HepG2 (cell line): ENCODE data around the gene EPHA1. TPM values are rescaled to one million over a fixed set of nuclear protein-coding genes. Genes with fewer than 3 reads are reported as not detected.
A peak's percentile ranks its signal among the peaks of the same experiment; 100 is the strongest.

Experiments
- ATAC-seq: fragments of 200-7000 bp; cut with Tn5 transposase; 3 replicates; pipeline ENCODE4 v1.9.1; 2020; ENCODE audit warnings: mild to moderate bottlenecking, moderate library complexity
- BruUV-seq: library from RNA; stranded (reverse); fragments of 400-500 nt; replicated peaks from 2 replicates; lab custom pipeline; 2021; lab: Mats Ljungman, UMichigan
- CTCF ChIA-PET: fragments of 300-600 bp; formaldehyde crosslinking; extraction: SDS; loops from one replicate; lab custom pipeline; 2021; ENCODE audit warnings: low total read pairs, inconsistent platforms, low intra/inter-chr PET ratio; lab: Yijun Ruan, JAX
- POLR2A ChIA-PET: fragments of 350-600 bp; sonication (Branson Sonifier 250); formaldehyde crosslinking; loops from one replicate; lab custom pipeline; 2020; ENCODE audit warnings: antibody characterized with exemption, inconsistent platforms; lab: Yijun Ruan, JAX
- DNase-seq: peaks from one replicate; pipeline ENCODE4 v3.0.0-alpha.2; 2015; ENCODE audit warnings: low spot score
- FAIRE-seq: peaks from 3 replicates; lab custom pipeline; 2011; peaks lifted over from hg19 to GRCh38; lab: Jason Lieb, UNC
- H2AFZ ChIP-seq: one replicate; pipeline ENCODE4 v1.6.1; 2011; ENCODE audit warnings: low read length, inconsistent platforms
- H3K27ac ChIP-seq: fragments of 300-600 bp; 3 replicates; pipeline ENCODE4 v1.8.0; 2011; ENCODE audit warnings: mixed run types, mild to moderate bottlenecking, mixed read lengths, low read length, inconsistent platforms; ENCODE audit not compliant: insufficient read depth; ENCODE audit errors: extremely low read length
- H3K27me3 ChIP-seq, 2 experiments: fragments of 200-600 bp in 1 of 2; 2 replicates in 1 of 2; 3 replicates in 1 of 2; pipeline versions ENCODE4 v1.6.0 to v1.8.0; 2011; ENCODE audit warnings: low read length in 2 of 2, mild to moderate bottlenecking in 2 of 2, moderate library complexity in 2 of 2, inconsistent platforms in 1 of 2; ENCODE audit not compliant: insufficient read depth in 2 of 2, control insufficient read depth in 1 of 2
- H3K36me3 ChIP-seq, 2 experiments: fragments of 200-600 bp in 1 of 2; replicated peaks in 1 of 2; 2 replicates in 1 of 2; 3 replicates in 1 of 2; pipeline versions ENCODE4 v1.5.1 to v1.8.0; 2011; ENCODE audit warnings: low read length in 2 of 2, inconsistent platforms in 1 of 2; ENCODE audit not compliant: insufficient read depth in 2 of 2, control insufficient read depth in 1 of 2
- H3K4me1 ChIP-seq: 2 replicates; pipeline ENCODE4 v1.5.1; 2012; ENCODE audit warnings: low read length, inconsistent platforms; ENCODE audit not compliant: insufficient read depth
- H3K4me2 ChIP-seq: 2 replicates; pipeline ENCODE4 v1.6.0; 2011; ENCODE audit warnings: low read depth, low read length, inconsistent platforms
- H3K4me3 ChIP-seq, 3 experiments: fragments of 200-600 bp in 1 of 3; sonication (generic), shearing (Covaris generic) in 1 of 3; replicated peaks in 1 of 3; 2 replicates each; pipeline ENCODE4 v1.5.1; 2011 to 2016; ENCODE audit warnings: low read length in 3 of 3, inconsistent platforms in 2 of 3, low read depth in 2 of 3, mild to moderate bottlenecking in 2 of 3, control low read depth in 1 of 3, mixed read lengths in 1 of 3; ENCODE audit not compliant: insufficient read depth in 1 of 3
- H3K79me2 ChIP-seq: one replicate; pipeline ENCODE4 v1.6.1; 2011; ENCODE audit warnings: low read length, inconsistent platforms; ENCODE audit not compliant: insufficient read depth
- H3K9ac ChIP-seq: 2 replicates; pipeline ENCODE4 v1.6.0; 2011; ENCODE audit warnings: mild to moderate bottlenecking, low read depth, low read length, inconsistent platforms; ENCODE audit not compliant: insufficient read depth
- H3K9me3 ChIP-seq: 2 replicates; pipeline ENCODE4 v1.5.1; 2012; ENCODE audit warnings: mild to moderate bottlenecking, low read length
- H4K20me1 ChIP-seq: 2 replicates; pipeline ENCODE4 v1.6.0; 2011; ENCODE audit warnings: inconsistent platforms, mild to moderate bottlenecking, low read length, moderate library complexity; ENCODE audit not compliant: insufficient read depth
- KLF9 ChIP-seq: IDR thresholded peaks from 2 replicates; pipeline ENCODE4 v1.6.1; 2016; ENCODE audit warnings: low read depth
- ZFP36L2 ChIP-seq: sonication (generic); formaldehyde crosslinking; IDR thresholded peaks from 2 replicates; pipeline ENCODE4 v1.4.0; 2020; ENCODE audit warnings: missing genetic modification reagents
- ZNF143 ChIP-seq: sonication (generic); formaldehyde crosslinking; IDR thresholded peaks from 2 replicates; pipeline ENCODE4 v1.4.0; 2020; ENCODE audit warnings: missing genetic modification reagents
- ZNF430 ChIP-seq: sonication (generic); formaldehyde crosslinking; IDR thresholded peaks from 2 replicates; pipeline ENCODE4 v1.9.0; 2021; ENCODE audit warnings: mild to moderate bottlenecking, missing genetic modification reagents
- ZNF570 ChIP-seq: sonication (generic); formaldehyde crosslinking; IDR thresholded peaks from 2 replicates; pipeline ENCODE4 v1.4.0; 2020; ENCODE audit warnings: mild to moderate bottlenecking, missing genetic modification reagents, borderline replicate concordance
- ZNF598 ChIP-seq: sonication (generic); formaldehyde crosslinking; IDR thresholded peaks from 2 replicates; pipeline ENCODE4 v1.5.1; 2020; ENCODE audit warnings: mild to moderate bottlenecking, missing genetic modification reagents, borderline replicate concordance
- ZNF605 ChIP-seq: sonication (generic); formaldehyde crosslinking; IDR thresholded peaks from 2 replicates; pipeline ENCODE4 v1.8.0; 2022; ENCODE audit warnings: mild to moderate bottlenecking, missing genetic modification reagents
- WGBS: methylation state at CpG from one replicate; pipeline ENCODE4 v1.1.6; 2017; ENCODE audit warnings: low lambda C conversion rate; 5-methylcytosine and 5-hydroxymethylcytosine counted together
- in situ Hi-C: cut with HindIII; loops from 2 replicates; pipeline ENCODE4 v1.10.0; 2017; ENCODE audit warnings: low pct_unique_long_range_greater_than_20kb; ENCODE audit not compliant: extremely low pct_ligation_motif_present
- intact Hi-C: fragments of 100-400 bp; cut with micrococcal nuclease; formaldehyde crosslinking; loops from one replicate; pipeline ENCODE4 v1.10.0; 2022; ENCODE audit not compliant: unreplicated experiment
- polyA plus RNA-seq, 8 experiments: library from polyadenylated mRNA; depleted of rRNA in 3 of 8; stranded (reverse) in 7 of 8; unstranded in 1 of 8; fragments of >200 nt; fragmentation: Illumina TruSeq in 4 of 8; extraction: Trizol in 4 of 8; gene quantifications; 2 replicates each; pipeline versions ENCODE4 v1.2.1 to v1.2.3, GENCODE V29; 2011 to 2016; ENCODE audit warnings: low read depth in 4 of 8, missing spikeins in 1 of 8, mixed read lengths in 1 of 8; ENCODE audit not compliant: insufficient read depth in 1 of 8
- total RNA-seq, 5 experiments: library from RNA; depleted of rRNA; stranded (reverse); fragments of >200 nt; fragmentation: Illumina TruSeq; extraction: Trizol; gene quantifications; 2 replicates each; pipeline ENCODE4 v1.2.3, GENCODE V29; 2016; ENCODE audit warnings: low read depth in 1 of 5
- TF ChIP-seq, protein P1 (sequence below): sonication (generic); formaldehyde crosslinking; IDR thresholded peaks from 2 replicates; pipeline ENCODE4 v1.4.0; 2020; ENCODE audit warnings: mild to moderate bottlenecking, missing genetic modification reagents
- TF ChIP-seq, protein P2 (sequence below): sonication (generic); formaldehyde crosslinking; IDR thresholded peaks from 2 replicates; pipeline ENCODE4 v1.4.0; 2020; ENCODE audit warnings: mild to moderate bottlenecking, missing genetic modification reagents
- TF ChIP-seq, protein P3 (sequence below): sonication (generic); formaldehyde crosslinking; IDR thresholded peaks from 2 replicates; pipeline ENCODE4 v1.9.0; 2021; ENCODE audit warnings: mild to moderate bottlenecking, missing genetic modification reagents
- TF ChIP-seq, protein P4 (sequence below): sonication (generic); formaldehyde crosslinking; IDR thresholded peaks from 2 replicates; pipeline ENCODE4 v1.4.0; 2020; ENCODE audit warnings: missing genetic modification reagents

Gene EPHA1
- total and polyA plus RNA-seq, 2 of the 13 experiments (the other 11 are each of a cell fraction or from before 2014, with no cell fraction given): 4.6 to 17.1 TPM

DNA sequence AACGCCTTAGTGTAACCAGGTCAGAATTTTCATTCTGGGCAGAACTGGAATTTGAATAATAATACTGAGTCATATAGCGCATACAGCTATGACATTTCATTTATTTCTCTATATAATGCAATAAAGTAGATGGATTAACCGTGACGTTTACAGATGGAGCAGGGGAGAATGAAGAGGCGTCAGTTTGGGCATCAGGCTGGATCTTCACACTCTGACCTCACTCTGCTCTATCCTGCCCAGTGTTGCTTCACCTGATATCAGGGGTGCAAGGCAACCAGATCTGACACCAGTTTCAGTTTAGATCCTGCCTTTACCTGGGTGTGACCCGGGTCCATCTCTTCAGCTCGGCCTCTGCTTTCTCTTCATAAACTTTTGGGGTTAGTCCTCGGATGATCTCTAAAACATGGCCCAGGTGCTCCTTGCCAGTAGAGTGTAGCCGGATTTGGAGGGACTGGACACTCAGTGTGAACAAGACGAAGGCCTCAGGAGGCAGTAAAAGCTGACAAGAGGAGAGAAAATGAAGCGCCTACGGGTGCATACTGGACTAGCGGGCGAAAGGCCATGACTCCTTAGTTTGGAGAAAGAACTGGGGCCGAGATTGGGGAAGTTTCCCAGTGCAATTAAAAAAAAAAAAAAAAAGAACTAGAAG lies 28.9 kb downstream of the EPHA1 start:
- H3K4me1 ChIP-seq: peaks cover 47% of the 10 kb centered on the region
- H3K27ac ChIP-seq: peak overlapping the region; percentile 13
- H3K9ac ChIP-seq: peak overlapping the region; percentile 88; the same call in 1 of the 2 replicates
- H4K20me1 ChIP-seq: peaks cover 5% of the 10 kb centered on the region; the same call in 1 of the 2 replicates
- no peaks in the 10 kb centered on the region for H3K9me3 ChIP-seq
- intact Hi-C loops: loop anchor here (1.0 to 2.0 kb wide), 3 partner anchors 29 to 95 kb away; partner anchors contain the start of genes EPHA1 and TMEM139
- no peak for DNase-seq
- POLR2A ChIA-PET: interaction anchor here (0.8 to 2.2 kb wide), 6 partner anchors 11 to 116 kb away, joined by 3 to 17 read pairs (median 10); partner anchors contain the start of genes CASP2, EPHA1 and GSTK1
- H3K36me3 ChIP-seq: no peaks in the 10 kb centered on the region
- peak overlapping the region; percentile 81 for H3K4me2 ChIP-seq
- CTCF ChIA-PET: interaction anchor here (2.8 kb wide), 1 partner anchor 37 kb away, joined by 24 read pairs; no protein-coding TSS in a partner anchor
- ATAC-seq: peak; percentile 4
- BruUV-seq: TSS peak; percentile 74
- H3K27me3 ChIP-seq: no peaks in the 10 kb centered on the region
- in situ Hi-C loops: loop anchor here (5.0 to 25.0 kb wide), 2 partner anchors 38 to 533 kb away; partner anchors contain the start of gene TCAF1
- 43% methylated on average over 13 of the region's 15 CpGs for WGBS
- no peak for FAIRE-seq
- no peak overlapping the region for H2AFZ ChIP-seq
- peak overlapping the region; percentile 94 to 98 (median 98); a peak in 5 of 6 replicates for H3K4me3 ChIP-seq
- peaks cover 12% of the 10 kb centered on the region for H3K79me2 ChIP-seq
- TF ChIP-seq ZNF430 (CRISPR knock-in tag) (no peak), ZNF570 (CRISPR knock-in tag) (no peak), KLF9 (no peak), ZFP36L2 (no peak), ZNF143 (no peak), ZNF605 (0 out of 2 replicates have a peak, but pooled peaks have one; percentile 5), ZNF598 (no peak)
- TF ChIP-seq, protein P1, sequence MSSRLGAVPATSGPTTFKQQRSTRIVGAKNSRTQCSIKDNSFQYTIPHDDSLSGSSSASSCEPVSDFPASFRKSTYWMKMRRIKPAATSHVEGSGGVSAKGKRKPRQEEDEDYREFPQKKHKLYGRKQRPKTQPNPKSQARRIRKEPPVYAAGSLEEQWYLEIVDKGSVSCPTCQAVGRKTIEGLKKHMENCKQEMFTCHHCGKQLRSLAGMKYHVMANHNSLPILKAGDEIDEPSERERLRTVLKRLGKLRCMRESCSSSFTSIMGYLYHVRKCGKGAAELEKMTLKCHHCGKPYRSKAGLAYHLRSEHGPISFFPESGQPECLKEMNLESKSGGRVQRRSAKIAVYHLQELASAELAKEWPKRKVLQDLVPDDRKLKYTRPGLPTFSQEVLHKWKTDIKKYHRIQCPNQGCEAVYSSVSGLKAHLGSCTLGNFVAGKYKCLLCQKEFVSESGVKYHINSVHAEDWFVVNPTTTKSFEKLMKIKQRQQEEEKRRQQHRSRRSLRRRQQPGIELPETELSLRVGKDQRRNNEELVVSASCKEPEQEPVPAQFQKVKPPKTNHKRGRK (CRISPR knock-in tag): peak; percentile 65; the same call in 1 of the 2 replicates
- TF ChIP-seq, protein P2, sequence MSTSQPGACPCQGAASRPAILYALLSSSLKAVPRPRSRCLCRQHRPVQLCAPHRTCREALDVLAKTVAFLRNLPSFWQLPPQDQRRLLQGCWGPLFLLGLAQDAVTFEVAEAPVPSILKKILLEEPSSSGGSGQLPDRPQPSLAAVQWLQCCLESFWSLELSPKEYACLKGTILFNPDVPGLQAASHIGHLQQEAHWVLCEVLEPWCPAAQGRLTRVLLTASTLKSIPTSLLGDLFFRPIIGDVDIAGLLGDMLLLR: no peak
- TF ChIP-seq, protein P3, sequence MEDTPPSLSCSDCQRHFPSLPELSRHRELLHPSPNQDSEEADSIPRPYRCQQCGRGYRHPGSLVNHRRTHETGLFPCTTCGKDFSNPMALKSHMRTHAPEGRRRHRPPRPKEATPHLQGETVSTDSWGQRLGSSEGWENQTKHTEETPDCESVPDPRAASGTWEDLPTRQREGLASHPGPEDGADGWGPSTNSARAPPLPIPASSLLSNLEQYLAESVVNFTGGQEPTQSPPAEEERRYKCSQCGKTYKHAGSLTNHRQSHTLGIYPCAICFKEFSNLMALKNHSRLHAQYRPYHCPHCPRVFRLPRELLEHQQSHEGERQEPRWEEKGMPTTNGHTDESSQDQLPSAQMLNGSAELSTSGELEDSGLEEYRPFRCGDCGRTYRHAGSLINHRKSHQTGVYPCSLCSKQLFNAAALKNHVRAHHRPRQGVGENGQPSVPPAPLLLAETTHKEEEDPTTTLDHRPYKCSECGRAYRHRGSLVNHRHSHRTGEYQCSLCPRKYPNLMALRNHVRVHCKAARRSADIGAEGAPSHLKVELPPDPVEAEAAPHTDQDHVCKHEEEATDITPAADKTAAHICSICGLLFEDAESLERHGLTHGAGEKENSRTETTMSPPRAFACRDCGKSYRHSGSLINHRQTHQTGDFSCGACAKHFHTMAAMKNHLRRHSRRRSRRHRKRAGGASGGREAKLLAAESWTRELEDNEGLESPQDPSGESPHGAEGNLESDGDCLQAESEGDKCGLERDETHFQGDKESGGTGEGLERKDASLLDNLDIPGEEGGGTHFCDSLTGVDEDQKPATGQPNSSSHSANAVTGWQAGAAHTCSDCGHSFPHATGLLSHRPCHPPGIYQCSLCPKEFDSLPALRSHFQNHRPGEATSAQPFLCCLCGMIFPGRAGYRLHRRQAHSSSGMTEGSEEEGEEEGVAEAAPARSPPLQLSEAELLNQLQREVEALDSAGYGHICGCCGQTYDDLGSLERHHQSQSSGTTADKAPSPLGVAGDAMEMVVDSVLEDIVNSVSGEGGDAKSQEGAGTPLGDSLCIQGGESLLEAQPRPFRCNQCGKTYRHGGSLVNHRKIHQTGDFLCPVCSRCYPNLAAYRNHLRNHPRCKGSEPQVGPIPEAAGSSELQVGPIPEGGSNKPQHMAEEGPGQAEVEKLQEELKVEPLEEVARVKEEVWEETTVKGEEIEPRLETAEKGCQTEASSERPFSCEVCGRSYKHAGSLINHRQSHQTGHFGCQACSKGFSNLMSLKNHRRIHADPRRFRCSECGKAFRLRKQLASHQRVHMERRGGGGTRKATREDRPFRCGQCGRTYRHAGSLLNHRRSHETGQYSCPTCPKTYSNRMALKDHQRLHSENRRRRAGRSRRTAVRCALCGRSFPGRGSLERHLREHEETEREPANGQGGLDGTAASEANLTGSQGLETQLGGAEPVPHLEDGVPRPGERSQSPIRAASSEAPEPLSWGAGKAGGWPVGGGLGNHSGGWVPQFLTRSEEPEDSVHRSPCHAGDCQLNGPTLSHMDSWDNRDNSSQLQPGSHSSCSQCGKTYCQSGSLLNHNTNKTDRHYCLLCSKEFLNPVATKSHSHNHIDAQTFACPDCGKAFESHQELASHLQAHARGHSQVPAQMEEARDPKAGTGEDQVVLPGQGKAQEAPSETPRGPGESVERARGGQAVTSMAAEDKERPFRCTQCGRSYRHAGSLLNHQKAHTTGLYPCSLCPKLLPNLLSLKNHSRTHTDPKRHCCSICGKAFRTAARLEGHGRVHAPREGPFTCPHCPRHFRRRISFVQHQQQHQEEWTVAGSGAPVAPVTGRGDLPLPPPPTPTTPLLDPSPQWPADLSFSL (CRISPR knock-in tag): no peak
- TF ChIP-seq, protein P4, sequence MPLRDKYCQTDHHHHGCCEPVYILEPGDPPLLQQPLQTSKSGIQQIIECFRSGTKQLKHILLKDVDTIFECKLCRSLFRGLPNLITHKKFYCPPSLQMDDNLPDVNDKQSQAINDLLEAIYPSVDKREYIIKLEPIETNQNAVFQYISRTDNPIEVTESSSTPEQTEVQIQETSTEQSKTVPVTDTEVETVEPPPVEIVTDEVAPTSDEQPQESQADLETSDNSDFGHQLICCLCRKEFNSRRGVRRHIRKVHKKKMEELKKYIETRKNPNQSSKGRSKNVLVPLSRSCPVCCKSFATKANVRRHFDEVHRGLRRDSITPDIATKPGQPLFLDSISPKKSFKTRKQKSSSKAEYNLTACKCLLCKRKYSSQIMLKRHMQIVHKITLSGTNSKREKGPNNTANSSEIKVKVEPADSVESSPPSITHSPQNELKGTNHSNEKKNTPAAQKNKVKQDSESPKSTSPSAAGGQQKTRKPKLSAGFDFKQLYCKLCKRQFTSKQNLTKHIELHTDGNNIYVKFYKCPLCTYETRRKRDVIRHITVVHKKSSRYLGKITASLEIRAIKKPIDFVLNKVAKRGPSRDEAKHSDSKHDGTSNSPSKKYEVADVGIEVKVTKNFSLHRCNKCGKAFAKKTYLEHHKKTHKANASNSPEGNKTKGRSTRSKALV (CRISPR knock-in tag): 0 out of 2 replicates have a peak, but pooled peaks have one; percentile 24
